ENCODE measurements around the gene SCCPDH.
"Not testable (repeated sequence)": the region's sequence is repeated elsewhere in the genome, so short reads cannot be mapped to it uniquely, and the experiment has no call there.

SCCPDH gene

DNA sequence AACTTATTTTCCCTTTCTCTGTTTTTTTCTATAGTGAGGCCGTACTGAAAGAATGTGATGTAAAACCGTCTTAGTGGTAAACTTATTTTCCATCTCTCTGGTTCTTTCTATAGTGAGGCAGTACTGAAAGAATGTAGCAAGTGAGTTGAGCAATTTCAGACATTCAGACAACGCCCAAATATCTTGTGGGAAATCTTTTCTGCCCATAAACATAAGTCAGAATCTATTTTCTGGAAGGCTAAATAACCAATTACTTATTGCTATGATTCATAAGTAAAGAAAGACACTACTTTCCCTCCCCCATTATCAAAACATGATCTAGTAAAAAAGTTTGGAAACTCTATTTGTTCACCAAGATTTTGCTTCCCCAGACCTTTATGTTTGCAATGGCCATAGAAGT lies 18.8 kb upstream of the SCCPDH start:
- no peak for DNase-seq (ENCODE audit: low read depth in 3 of 3, low spot score in 1 of 3)

DNA sequence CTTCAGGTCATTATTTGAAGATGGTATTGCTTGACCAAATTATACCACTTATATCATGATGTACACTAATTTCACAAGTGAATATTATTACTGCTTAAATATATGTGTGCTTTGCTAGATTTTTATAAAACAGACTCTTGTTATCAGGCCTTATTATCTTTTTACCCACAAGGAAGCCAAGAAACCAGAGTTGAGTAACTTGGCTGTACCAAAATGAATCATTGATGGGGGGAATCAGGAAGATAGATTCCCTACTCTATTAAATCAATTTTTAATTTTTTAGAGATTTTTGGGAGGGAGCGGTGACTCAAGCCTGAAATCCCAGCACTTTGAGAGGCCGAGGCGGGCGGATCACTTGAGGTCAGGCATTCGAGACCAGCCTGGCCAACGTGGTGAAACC lies 16.0 kb upstream of the SCCPDH start:
- DNase-seq (ENCODE audit: low read depth in 3 of 3, low spot score in 1 of 3) = no peak

DNA sequence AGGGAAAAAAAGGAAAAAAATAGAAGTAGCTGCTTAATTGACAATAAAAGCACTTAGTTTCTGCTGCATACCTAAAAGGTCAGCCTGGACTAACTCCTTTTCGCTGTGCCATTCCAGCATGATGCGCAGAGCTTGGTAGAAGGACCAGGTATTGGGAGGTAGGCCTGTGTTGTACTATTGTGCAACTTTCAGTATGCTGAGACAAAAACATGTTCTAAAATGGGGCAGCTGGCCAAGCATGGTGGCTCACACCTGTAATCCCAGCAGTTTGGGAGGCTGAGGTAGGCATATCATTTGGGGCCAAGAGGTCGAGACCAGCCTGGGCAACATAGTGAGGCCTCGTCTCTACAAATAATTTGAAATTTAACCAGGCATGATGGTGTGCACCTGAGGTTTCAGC lies 15.0 kb upstream of the SCCPDH start:
- DNase-seq (ENCODE audit: low read depth in 3 of 3, low spot score in 1 of 3) = no peak

DNA sequence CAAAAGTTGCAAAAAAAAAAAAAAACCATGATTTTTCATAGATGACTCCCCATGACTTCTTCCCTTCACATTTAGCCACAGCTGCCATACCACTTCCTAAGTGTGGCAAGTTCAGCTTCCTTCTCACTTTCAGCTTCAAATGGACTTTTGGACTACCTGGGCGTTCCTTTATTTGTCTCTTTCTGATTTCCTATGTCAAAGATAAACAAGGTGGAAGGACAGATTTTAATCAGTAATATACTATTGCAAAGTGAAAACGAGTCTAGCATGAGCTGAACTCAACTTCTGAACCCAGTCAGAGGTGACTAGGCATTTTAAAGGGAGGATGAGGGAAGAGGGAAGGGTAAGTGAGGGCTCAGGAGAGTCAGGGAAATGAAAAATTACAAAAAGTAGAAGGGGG lies 14.4 kb upstream of the SCCPDH start:
- DNase-seq (ENCODE audit: low read depth in 3 of 3, low spot score in 1 of 3) = no peak

DNA sequence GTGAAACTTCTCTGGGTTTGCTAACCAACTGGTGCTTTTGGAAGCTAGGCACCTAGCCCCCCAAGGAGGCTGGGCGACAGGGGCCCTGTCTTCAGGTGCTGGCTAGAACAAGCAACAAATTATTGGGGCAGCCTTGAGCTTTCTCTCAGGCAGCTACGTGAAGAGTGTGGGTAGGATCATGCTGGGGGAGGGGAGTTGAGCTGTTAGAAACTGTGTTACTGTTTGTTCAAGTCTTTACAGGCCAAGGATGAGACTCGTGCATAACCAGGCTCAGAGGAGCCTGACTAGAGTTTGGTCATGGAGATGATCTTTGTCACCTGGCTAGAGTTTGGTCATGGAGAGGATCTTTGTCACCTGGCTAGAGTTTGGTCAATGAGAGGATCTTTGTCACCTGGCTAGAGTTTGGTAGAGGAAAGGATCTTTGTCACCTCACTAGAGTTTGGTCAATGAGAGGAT lies 12.6 kb upstream of the SCCPDH start:
- DNase-seq (ENCODE audit: low read depth in 3 of 3, low spot score in 1 of 3) = no peak

DNA sequence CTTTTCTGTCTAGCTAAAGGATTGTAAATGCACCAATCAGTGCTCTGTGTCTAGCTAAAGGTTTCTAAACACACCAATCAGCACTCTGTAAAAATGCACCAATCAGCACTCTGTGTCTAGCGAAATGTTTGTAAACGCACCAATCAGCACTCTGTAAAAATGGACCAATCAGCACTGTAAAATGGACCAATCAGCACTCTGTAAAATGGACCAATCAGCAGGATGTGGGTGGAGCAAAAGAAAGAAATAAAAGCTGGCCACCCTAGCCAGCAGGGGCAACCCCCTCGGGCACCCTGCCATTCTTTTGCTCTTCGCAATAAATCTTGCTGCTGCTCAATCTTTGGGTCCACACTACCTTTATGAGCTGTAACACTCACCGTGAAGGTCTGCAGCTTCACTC lies 11.8 kb upstream of the SCCPDH start:
- not testable (repeated sequence) for DNase-seq (ENCODE audit: low read depth in 3 of 3, low spot score in 1 of 3)

DNA sequence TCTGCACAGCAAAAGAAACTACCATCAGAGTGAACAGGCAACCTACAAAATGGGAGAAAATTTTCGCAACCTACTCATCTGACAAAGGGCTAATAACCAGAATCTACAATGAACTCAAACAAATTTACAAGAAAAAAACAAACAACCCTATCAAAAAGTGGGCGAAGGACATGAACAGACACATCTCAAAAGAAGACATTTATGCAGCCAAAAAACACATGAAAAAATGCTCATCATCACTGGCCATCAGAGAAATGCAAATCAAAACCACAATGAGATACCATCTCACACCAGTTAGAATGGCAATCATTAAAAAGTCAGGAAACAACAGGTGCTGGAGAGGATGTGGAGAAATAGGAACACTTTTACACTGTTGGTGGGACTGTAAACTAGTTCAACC lies 4.8 kb upstream of the SCCPDH start:
- not testable (repeated sequence) for DNase-seq (ENCODE audit: low read depth in 3 of 3, low spot score in 1 of 3)

DNA sequence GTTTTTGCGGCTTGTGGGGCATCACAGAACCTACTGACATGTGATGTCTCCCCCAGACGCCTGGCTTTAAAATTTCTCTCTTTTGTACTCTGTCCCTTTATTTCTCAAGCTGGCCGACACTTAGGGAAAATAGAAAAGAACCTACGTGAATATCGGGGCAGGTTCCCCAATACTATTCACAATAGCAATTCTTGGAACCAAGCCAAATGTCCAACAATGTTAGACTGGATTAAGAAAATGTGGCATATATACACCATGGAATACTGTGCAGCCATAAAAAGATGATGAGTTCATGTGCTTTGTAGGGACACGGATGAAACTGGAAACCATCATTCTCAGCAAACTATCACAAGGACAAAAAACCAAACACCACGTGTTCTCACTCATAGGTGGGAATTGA lies 3.4 kb upstream of the SCCPDH start:
- DNase-seq (ENCODE audit: low read depth in 3 of 3, low spot score in 1 of 3) = not testable (repeated sequence)

DNA sequence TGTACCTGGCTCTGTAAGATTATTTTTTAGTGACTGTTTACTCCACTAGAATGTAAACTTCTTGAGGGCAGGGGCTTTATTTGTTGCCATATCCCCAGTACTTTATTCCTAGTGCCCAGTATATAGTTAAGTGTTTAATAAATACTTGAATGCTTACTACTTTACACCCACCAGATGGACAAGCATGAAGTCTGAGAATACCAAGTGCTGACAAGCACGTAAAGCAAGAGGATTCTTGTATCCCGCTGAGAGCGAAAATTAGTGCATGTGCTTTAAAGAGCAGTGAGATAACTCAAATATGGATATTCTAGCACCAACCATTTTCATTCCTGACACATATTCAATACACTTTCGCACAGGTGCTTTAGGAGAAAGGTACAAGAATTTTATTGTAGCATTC lies 1.5 kb upstream of the SCCPDH start:
- DNase-seq (ENCODE audit: low read depth in 3 of 3, low spot score in 1 of 3) = no peak

DNA sequence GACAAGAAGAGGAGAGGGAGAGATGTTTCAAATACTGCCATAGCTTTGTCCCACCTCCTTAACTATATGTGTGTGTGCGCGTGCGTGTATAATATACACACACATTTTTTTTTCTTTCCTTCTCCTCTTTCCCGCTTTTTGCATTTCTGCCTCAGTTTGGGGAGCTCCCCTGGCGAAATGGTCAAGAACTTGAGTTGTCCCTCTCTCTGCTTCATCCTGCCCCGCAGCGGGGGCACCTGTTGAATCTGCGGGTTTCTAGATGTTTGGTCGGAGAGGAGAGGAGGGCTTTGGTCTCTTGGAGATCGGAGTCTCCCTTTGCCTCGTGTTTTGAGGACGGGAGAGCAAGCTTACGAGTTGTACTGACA lies 504 bp downstream of the SCCPDH start:
- no peak for DNase-seq (ENCODE audit: low read depth in 3 of 3, low spot score in 1 of 3)

DNA sequence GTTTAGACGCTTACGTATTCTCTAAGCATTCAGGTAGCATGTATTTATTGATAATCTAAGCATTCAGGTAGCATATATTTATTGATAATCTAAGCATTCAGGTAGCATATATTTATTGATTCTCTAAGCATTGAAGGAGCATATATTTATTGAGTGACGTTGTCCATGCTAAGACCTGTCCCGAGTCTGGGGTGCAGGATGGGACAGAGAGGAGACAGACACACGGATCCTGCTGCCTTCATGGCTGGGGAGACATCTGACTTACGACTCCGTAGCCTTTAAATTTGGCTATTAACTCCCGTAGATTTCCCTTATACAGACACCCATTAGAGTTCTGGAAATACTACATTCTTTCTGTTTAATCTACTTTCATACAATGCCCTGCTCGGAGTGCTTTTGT lies 982 bp downstream of the SCCPDH start:
- DNase-seq (ENCODE audit: low read depth in 3 of 3, low spot score in 1 of 3) = no peak

DNA sequence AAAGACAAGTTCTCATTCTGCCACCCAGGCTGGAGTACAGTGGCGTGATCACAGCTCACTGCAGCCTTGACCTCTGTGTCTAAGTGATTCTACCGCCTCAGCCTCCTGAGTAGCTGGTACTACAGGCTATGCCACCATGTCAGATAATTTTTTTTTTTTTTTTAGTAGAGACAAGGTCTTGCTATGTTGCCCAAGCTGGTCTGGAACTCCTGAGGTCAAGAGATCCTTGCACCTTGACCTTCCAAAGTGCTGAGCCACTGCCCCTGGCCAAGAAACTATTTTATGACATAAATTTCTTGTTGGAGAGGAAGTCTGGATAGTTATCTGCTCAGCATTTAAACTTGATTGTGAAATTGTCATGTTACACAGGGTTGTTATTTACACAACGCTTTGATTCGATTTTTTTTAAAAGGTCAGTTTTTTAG lies 2.1 kb downstream of the SCCPDH start:
- DNase-seq (ENCODE audit: low read depth in 3 of 3, low spot score in 1 of 3) = no peak

DNA sequence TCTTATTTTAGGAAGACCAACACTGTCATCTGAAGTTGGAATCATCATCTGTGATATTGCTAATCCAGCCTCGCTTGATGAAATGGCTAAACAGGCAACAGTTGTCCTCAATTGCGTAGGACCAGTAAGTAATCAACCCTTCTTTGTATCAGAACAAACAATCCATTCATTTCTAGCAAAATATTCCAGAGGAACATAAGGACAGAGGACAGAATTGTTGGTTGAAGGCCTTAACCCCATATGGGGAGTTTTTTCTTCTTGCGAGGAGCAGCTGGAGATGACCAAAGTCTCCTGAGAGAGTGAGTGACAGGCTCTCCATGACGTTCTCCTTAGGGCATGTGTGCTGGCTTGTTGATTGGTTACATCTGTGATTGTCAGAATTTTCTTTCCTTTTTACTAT lies 2.7 kb downstream of the SCCPDH start:
- DNase-seq (ENCODE audit: low read depth in 3 of 3, low spot score in 1 of 3) = no peak

DNA sequence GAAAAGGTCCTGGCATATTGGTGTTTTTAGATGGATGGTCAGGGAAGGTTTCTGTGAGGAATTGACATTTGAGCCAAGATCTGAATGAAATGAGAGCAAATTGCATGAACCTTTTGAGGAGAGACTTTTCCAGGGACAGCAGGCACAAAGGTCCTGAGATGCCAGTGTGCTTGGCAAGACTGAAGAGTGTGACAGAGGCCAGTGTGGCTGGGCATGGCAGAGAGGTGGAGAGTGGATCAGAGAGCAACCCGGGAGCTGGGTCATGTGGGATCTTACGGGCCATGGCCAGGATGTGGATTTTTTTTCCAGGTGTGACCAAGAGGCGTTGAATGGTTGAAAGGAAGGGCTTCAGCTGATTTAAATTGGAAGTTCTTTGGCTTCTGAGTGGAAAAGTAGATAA lies 3.4 kb downstream of the SCCPDH start:
- DNase-seq (ENCODE audit: low read depth in 3 of 3, low spot score in 1 of 3) = no peak

DNA sequence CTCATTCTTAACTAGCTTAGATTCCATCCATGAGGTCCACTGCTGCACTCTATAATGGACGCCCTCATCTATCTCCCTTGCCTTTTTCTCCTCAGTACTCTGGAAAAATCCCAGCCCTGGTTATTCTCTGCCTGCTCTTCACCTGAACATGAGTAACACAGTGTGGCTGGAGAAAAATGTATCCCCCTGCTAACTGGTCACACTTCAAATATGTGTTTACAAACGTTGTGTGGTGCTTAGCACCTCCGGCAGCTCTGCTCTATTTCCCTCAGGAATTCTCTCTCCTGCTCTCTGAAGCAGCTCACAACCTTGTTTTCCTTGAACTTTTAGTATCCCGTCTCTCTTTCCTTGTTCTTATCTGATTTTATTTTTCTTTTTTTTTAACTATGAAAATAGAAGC lies 4.1 kb downstream of the SCCPDH start:
- DNase-seq (ENCODE audit: low read depth in 3 of 3, low spot score in 1 of 3) = no peak

DNA sequence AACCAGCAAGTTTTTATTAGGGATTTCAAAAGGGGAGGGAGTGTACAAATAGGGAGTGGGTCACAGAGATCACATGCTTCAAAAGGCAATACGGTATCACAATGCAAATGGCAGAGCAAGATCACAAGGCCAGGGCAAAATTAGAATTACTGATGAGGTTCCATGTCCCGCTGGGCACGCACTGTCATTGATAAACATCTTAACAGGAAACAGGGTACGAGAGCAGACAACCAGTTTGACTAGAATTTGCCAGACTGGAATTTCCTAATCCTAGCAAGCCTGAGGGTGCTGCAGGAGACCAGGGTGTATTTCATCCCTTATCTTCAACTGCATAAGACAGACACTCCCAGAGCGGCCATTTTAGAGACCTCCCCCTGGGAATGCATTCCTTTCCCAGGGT lies 4.8 kb downstream of the SCCPDH start:
- not testable (repeated sequence) for DNase-seq (ENCODE audit: low read depth in 3 of 3, low spot score in 1 of 3)

DNA sequence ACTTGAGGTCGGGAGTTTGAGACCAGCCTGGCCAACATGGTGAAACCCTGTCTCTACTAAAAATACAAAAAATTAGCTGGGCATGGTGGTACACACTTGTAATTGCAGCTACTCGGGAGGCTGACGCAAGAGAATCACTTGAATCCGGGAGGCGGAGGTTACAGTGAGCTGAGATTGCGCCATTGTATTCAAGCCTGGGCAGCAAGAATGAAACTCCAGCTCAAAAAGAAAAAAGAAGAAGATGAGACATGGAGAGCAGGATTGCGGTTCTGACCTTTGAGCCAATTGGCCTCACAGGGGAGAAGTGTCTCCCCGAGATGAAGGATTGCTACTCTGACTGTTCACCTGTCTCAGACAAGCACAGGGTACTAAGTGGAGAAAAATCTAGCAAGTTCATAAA lies 6.6 kb downstream of the SCCPDH start:
- DNase-seq (ENCODE audit: low read depth in 3 of 3, low spot score in 1 of 3) = no peak

DNA sequence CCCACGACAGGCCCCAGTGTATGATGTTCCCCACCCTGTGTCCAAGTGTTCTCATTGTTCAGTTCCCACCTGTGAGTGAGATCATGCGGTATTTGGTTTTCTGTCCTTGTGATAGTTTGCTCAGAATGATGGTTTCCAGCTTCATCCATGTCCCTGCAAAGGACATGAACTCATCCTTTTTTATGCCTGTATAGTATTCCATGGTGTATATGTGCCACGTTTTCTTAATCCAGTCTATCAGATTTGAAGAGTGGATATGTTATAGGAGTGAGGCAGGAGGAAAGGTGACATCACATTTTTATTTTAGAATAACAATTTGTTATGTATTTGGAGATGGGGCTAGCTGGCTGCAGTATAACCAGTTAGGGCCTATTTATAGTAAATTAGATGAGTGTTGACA lies 7.7 kb downstream of the SCCPDH start:
- DNase-seq (ENCODE audit: low read depth in 3 of 3, low spot score in 1 of 3) = not testable (repeated sequence)

DNA sequence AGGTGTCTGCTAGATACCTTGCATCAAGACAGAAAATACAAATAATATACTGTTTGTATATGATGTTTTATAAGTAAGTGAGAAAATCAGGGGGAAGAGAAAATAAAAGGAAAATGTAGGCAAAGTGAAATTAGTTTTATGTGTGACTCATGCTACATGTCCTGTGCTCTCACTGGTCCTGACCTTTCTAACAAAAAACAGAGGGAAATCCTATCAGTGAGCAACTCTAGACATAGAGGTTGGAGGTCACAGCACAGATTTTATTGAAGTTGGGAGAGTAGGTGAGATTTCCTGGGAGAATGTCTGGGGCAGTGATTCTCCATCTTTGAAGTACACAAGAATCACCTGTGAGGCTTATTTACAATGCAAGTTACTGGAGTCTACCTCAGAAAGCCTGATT lies 9.5 kb downstream of the SCCPDH start:
- DNase-seq (ENCODE audit: low read depth in 3 of 3, low spot score in 1 of 3) = no peak

DNA sequence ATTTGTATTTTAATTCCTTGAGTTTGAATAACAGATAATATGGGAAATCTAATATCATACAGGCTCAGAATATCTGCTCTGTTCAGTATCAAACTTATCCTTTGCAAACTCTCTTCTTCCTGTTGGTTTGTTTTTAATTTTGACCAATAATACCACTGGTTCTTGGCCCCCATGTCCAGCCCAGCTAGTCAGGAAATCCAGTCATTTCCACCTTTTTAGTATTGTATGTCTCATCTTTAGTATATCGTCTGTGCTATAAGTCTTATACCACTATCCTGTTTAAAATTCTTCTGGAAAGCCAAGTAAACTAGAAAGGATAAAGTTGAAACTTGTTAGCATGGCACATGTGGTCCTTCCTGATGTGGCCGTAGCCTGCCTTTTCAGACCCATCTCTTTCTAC lies 10.7 kb downstream of the SCCPDH start:
- DNase-seq (ENCODE audit: low read depth in 3 of 3, low spot score in 1 of 3) = no peak

DNA sequence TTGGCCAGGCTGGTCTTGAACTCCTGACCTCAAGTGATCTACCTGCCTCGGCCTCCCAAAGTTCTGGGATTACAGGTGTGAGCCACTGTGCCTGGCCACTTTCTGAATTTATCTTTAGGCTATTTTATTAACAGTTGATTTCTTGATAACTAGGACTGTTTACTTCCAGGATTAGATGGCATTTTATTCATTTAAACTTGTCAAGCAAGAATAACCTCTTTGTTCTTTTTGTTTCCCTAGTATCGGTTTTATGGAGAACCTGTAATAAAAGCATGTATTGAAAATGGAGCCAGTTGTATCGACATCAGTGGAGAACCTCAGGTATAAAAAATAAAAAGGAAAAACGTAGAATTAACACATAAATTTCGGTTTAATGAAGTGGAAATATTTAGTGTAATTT lies 11.5 kb downstream of the SCCPDH start:
- no peak for DNase-seq (ENCODE audit: low read depth in 3 of 3, low spot score in 1 of 3)

DNA sequence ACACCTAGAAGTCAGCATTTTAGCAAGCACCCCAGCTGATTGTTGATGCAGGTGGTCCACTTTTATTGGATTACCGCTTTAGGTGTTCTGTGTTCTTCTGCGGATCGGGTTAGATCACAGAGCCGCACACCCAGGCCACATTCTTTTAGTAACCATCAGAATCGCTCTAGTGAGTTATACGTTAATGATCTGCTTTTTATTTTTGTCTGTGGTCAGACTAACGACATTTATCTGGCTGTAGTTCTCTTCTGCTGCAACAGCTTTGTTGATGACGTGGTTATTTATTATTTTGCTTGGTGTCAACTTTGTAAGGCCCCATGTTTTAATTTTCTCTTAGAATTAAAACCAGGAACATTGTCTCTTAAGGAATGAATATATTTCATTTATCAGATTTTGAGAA lies 18.2 kb downstream of the SCCPDH start:
- no peak for DNase-seq (ENCODE audit: low read depth in 3 of 3, low spot score in 1 of 3)

DNA sequence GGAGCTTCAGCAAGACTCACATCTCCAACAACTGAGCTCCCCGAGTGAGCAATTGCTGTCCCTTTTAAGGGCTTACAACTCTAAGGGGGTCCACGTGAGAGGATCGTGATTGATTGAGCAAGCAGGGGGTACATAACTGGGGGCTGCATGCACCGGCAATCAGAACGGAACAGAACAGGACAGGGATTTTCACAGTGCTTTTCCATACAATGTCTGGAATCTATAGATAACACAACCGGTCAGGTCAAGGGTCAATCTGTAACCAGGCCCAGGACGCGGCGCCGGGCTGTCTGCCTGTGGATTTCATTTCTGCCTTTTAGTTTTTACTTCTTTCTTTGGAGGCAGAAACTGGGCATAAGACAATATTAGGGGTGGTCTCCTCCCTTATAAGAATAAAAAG lies 21.9 kb downstream of the SCCPDH start:
- not testable (repeated sequence) for DNase-seq (ENCODE audit: low read depth in 3 of 3, low spot score in 1 of 3)

DNA sequence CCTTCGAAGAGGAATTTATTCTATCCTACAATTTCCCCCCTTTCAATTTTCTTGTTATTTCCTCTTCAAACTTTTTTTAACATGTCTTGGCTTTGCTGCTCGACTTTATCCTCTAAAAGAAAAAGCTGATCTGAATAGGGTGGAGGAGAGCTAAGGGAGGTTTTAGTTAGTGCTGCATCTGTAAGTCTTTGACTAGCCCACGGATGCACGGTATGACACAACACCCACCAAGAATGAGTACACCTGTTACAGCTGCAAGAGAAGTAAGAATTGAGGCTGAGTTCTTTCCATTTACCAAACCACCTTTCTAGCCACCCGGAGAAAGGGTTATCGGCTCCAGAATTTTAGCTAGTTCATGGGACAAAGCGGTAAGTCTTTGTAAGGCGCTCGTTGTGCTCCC lies 23.8 kb downstream of the SCCPDH start:
- no peak for DNase-seq (ENCODE audit: low read depth in 3 of 3, low spot score in 1 of 3)

Data from stimulated activated CD4-positive, alpha-beta T cell treated with anti-CD3 and anti-CD28 coated beads, TNF-alpha, amount 100 ng/mL, for 1 hour (primary cell).